SK-N-MC (cell line): ENCODE results near the gene EIF3J.

Source experiments
- FOXP2 ChIP-seq: optimal IDR thresholded peaks from 2 replicates; pipeline ENCODE3; 2011; ENCODE audit warnings: mild to moderate bottlenecking, moderate library complexity; ENCODE audit not compliant: insufficient read depth; ENCODE audit errors: extremely low read length, control extremely low read depth
- POLR2AphosphoS5 ChIP-seq: IDR thresholded peaks from 2 replicates; pipeline ENCODE4 v1.6.1; 2012; ENCODE audit warnings: mild to moderate bottlenecking, low read depth, low read length, borderline replicate concordance

DNA sequence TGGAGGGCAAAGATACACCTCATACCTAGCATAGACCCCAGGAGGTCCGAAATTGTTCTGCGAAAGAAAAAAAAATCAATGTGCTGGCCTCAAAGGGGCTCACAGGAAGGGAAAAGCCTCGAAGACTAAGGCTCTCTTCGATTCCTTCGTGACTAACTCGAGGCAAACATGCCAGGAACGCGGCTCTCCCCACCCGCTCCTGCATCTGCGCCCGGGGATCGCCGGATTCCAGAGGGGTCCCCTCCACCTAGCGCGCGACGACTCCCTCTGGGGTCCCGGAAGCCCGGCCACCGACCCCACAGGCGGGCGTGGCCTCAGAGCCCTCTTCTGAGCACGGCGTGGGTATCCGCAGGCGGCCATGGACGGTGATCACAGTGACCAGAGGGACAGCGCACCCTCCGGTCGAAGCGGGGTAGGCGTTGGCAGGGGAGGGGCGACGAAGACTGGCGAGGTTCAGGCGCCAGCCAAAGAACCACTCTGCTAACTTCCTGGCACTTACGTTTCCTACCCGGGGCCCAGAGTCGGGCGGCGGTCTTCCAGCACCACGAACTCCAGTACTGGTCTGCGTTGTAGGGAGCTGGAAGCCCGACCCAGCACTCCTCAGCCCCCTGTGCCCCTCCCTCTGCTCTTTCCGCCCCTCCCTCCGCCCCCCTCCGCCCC is 515 bp upstream of the EIF3J start:
- TF ChIP-seq FOXP2 (no peak), POLR2AphosphoS5 (peak; percentile 87)
